Measurements from ENCODE around the gene THTPA.
A peak's percentile ranks its signal among the peaks of the same experiment; 100 is the strongest.
"Not testable (repeated sequence)": the region's sequence is repeated elsewhere in the genome, so short reads cannot be mapped to it uniquely, and the experiment has no call there.

THTPA gene

GRCh38 chr14:23584527-23585203, 28.6 kb downstream of the THTPA start:
- not testable (repeated sequence) for DNase-seq

GRCh38 chr14:23588884-23589598, 33.0 kb downstream of the THTPA start:
- DNase-seq = peak; percentile 80

- DNase-seq = no peak
These were observed 33.5 kb downstream of the THTPA start for GRCh38 chr14:23589606-23590005.

GRCh38 chr14:23590198-23590597, 34.1 kb downstream of the THTPA start:
- DNase-seq = no peak

GRCh38 chr14:23594191-23594590, 38.1 kb downstream of the THTPA start:
- not testable (repeated sequence) for DNase-seq

GRCh38 chr14:23600322-23600707, 44.2 kb downstream of the THTPA start:
- no peak for DNase-seq

- no peak for DNase-seq
These were observed 44.7 kb downstream of the THTPA start for GRCh38 chr14:23600806-23601205.

GRCh38 chr14:23601424-23601823, 45.4 kb downstream of the THTPA start:
- no peak for DNase-seq

- DNase-seq = no peak
These were observed 45.7 kb downstream of the THTPA start for GRCh38 chr14:23601845-23602180.

GRCh38 chr14:23602181-23603095, 46.4 kb downstream of the THTPA start:
- DNase-seq = no peak

- DNase-seq = no peak
These were observed 47.0 kb downstream of the THTPA start for GRCh38 chr14:23603103-23603502.

GRCh38 chr14:23604148-23604547, 48.1 kb downstream of the THTPA start:
- DNase-seq = no peak

- no peak for DNase-seq
These were observed 48.7 kb downstream of the THTPA start for GRCh38 chr14:23604675-23605170.

GRCh38 chr14:23605931-23606585, 50.0 kb downstream of the THTPA start:
- no peak for DNase-seq

GRCh38 chr14:23608454-23608853, 52.4 kb downstream of the THTPA start:
- DNase-seq = no peak

- no peak for DNase-seq
These were observed 52.9 kb downstream of the THTPA start for GRCh38 chr14:23609001-23609400.

- not testable (repeated sequence) for DNase-seq
These were observed 53.5 kb downstream of the THTPA start for GRCh38 chr14:23609411-23610089.

Data from activated naive CD4-positive, alpha-beta T cell treated with Interleukin-2 at 50 U/mL for 16 hours (primary cell).